ENCODE data around the gene HTR3B.

- no peak for TF ChIP-seq CTCF (IDR thresholded peaks at IDR 0.05)
- no peak for TF ChIP-seq POLR2A (IDR thresholded peaks at IDR 0.05)
Measured at GRCh38 chr11:113894421-113894996, 10.1 kb upstream of the HTR3B start.

All from thyroid gland (tissue), 4 donors.